ENCODE results near the gene ZSCAN12.
A peak's percentile ranks its signal among the peaks of the same experiment; 100 is the strongest.
"Not testable (repeated sequence)": the region's sequence is repeated elsewhere in the genome, so short reads cannot be mapped to it uniquely, and the experiment has no call there.

ZSCAN12 gene

DNA sequence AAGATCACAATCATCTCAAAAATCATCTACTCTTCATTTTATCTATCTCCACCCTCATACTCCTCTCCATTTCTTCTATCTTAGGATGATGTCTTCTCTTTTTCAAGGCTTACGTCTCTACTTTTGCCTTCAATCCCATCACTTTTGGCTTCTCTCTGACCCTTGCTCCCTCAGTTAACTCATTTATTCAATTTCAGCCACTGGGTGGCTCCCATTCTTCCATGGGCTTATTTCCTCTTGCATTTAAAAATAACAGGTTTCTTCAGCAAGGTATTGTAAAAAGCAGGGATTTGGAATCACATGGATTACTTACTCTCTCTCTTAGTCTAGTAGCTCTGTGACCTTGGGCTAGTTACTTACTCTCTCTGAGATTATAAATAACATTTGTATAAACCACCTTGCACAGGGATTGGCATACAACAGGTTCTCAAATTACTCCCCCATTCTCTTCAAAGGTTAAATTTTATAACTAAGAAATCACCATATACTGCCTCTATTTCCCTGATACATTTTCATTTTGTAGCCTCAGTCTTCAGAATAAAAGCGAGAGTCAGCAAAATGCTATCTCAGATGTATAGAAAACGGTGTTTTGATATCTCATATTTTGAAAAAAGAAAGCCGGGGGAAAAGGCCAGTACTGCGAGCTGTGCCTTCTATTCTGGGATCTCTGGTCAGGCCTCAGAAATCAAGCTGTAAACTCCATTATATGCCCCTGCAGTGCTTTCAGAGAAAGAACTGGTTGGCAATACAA, 5.5 kb downstream of the ZSCAN12 start:
- peak; percentile 50 for DNase-seq

DNA sequence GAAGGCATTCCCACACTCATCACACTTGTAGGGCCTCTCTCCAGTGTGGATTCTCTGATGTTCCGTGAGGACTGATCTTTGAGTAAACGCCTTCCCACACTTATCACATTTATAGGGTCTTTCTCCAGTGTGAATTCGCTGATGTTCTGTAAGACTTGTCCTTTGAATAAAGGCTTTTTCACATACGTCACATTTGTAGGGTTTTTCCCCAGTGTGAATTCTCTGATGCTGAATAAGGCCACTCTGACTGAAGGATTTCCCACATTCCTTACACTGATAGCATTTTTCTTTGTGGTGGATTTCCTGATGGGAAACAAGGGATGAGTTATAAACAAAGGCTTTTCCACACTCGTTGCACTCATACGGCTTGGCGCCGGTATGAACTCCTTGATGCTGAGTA, 8.9 kb downstream of the ZSCAN12 start:
- no peak for DNase-seq

DNA sequence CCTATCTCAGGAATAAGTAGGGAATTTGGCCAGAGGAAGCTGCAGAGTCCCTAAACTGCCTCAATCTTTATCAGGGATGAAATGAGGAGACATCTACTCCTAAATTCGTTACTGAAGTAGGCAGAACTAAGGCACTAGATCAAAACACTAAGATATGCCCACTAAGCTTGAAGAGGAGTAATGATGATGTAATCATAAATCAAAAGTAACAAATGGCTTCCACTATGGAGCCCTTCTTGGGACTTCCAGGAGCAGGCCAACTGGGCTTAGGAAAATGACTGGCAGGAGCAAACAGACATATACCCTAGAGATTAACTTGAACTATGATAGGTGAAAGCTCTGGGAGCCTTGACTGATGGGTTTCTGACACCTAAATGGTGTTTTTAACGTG, 15.4 kb downstream of the ZSCAN12 start:
- DNase-seq, result peak; percentile 49

DNA sequence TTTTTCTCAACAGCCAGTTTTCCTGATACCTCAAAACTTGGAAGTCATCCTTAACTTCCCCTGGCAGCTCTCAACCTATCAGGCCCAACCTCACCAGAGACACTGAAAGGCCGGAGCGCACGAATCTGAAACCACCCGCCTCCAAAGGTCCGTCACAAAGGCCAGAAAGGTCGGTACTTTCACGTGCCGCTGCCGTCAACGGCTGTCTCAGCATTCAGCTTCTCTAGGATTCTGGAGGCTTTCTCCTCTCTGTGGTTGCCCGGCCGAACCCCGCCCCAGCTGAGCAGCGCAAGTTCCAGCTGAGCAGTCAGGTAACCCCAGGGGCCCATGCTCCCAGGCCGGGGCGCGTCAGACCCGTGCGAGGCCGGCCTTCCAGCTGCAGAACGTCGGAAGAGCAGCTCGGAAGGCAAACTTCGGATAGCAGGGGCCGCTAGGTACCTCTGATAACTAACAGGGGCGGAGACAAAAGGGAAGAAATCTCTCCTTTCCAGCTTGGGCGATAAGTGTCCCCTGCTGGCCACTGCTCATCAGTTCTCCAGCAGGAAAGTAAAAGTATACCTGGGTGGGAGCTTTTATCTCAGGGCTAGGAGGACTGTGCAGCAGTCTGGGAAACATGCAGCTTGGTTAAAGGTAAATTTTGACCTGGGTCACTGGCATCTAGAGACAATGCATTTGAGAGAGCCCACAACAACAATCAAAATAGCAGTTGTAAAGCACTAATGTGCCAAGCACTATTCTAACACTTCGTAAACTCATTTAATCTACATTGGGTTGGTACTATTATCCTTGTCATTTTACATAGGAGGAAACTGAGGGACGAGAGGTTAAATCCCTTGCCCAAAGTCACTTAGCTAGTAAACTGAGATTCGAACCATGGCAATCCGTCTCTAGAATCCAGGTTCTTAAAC, 16.1 kb downstream of the ZSCAN12 start:
- DNase-seq, result peak; percentile 98

DNA sequence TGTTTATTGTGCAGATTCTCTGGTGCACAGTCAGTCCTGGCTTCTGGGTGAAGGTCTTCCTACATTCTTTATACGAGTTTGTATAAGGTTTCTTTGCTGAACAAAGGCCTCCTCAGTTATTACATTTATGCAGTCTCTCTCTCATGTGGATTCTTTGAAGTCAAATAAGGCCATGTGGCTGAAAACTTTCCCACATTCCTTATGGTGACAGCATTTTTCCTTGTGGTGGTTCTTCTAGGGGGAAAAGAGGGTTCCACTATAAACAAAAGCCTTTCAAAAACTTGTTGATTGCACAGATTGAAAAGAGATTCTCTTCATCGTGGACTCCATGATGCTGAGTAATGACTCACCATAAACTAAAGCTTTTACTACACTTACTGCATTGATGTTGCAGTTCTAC, 19.2 kb downstream of the ZSCAN12 start:
- DNase-seq, result no peak

GRCh38 chr6:28378644-28379043, 20.9 kb downstream of the ZSCAN12 start:
- no peak for DNase-seq

DNA sequence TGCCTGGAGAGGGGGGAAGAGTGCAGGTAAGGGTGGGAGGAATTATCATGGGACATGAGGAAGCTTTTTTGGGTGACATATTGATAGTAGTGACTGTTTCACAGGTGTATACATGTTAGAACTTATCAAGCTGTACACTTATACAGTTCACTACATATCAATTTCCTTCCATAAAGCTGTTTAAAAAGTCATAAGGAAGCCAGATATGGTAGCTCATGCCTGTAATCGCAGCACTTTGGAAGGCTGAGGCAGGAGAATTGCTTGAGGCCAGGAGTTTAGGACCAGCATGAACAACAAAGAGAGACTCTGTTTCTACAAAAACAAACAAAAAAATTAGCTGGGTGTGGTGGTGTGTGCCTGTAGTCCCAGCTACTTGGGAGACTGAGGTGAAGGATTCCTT, 21.7 kb downstream of the ZSCAN12 start:
- no peak for DNase-seq

GRCh38 chr6:28373925-28374324, 25.6 kb downstream of the ZSCAN12 start:
- DNase-seq, result no peak

DNA sequence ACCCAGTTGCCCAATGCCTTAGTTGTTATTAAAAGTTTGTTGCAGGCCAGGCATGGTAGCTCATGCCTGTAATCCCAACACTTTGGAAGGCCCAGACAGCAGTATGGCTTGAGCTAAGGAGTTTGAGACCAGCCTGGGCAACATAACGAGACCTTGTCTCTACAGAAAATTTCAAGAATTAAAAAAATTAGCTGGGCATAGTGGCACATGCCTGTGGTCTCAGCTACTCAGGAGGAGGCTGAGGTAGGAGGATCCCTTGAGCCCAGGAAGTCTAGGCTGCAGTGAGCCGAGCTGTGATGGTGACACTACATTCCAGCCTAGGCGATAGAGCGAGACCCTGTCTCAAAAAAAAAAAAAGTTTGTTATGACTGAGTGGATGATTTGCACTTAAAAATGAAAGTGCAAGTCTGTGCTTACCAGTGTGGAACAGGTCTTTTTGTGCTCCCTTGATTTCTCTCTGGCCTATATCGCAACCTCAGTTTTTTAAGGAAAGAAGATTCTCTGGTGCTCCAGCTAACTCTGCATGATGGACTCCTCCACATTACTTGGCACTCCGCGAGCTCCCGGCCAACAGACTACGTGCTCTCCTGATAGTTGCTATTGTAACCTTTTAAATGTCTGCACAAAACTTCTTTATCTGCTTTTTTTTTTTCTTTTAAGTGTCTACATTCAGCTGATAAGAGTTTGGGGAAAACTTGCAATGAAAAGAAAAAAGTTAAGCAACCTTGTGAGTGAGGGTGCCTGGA, 27.7 kb downstream of the ZSCAN12 start:
- DNase-seq, result peak; percentile 83

GRCh38 chr6:28371280-28371679, 28.3 kb downstream of the ZSCAN12 start:
- no peak for DNase-seq

- DNase-seq, result peak; percentile 29
Observed at GRCh38 chr6:28370440-28370839, 29.1 kb downstream of the ZSCAN12 start.

- DNase-seq, result no peak
Observed at GRCh38 chr6:28369463-28369862, 30.1 kb downstream of the ZSCAN12 start.

DNA sequence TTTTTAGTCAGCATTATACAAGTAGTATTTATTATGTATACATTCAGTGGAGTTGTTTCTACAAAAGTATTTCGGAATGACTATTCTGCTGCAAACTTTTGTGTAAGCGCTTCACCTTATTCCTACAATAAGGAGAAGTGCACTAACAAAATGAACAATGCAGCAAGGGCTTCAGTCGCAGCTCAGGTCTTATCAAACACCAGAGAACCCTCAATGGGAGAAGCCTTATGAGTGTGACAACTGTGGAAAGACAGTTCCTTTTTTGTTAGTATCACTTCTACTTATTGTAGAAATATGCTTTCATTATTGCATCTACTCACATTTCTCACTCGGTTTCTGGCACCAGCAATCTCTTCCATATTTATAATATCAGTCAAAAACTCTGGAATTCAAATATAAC, 31.0 kb downstream of the ZSCAN12 start:
- peak; percentile 70 for DNase-seq

- DNase-seq, result not testable (repeated sequence)
Observed at GRCh38 chr6:28365590-28365989, 34.0 kb downstream of the ZSCAN12 start.

- no peak for DNase-seq
Observed at GRCh38 chr6:28360961-28361360, 38.6 kb downstream of the ZSCAN12 start.

- DNase-seq, result not testable (repeated sequence)
Observed at GRCh38 chr6:28359562-28359961, 40.0 kb downstream of the ZSCAN12 start.

DNA sequence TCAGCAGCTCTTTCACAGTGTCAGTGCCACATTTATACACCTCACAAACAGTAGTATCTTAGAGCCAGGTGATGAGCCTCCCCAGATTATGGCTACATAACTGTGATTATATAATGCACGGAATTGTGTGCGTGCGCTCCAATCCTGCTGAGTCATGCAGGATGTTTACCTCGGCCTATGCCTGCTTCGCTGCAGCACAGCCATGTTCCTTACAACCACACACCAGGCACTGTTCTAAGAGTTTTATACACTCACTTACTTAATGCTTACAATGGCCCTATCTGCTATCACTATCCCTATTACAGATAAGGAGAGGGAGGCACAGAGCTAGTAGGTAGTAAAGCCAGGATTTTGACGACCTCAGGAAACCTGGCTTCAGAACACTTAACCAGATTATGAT, 42.5 kb downstream of the ZSCAN12 start:
- no peak for DNase-seq

- DNase-seq, result no peak
Observed at GRCh38 chr6:28356666-28357020, 42.9 kb downstream of the ZSCAN12 start.

GRCh38 chr6:28355743-28356665, 43.5 kb downstream of the ZSCAN12 start:
- peak; percentile 96 for DNase-seq

DNA sequence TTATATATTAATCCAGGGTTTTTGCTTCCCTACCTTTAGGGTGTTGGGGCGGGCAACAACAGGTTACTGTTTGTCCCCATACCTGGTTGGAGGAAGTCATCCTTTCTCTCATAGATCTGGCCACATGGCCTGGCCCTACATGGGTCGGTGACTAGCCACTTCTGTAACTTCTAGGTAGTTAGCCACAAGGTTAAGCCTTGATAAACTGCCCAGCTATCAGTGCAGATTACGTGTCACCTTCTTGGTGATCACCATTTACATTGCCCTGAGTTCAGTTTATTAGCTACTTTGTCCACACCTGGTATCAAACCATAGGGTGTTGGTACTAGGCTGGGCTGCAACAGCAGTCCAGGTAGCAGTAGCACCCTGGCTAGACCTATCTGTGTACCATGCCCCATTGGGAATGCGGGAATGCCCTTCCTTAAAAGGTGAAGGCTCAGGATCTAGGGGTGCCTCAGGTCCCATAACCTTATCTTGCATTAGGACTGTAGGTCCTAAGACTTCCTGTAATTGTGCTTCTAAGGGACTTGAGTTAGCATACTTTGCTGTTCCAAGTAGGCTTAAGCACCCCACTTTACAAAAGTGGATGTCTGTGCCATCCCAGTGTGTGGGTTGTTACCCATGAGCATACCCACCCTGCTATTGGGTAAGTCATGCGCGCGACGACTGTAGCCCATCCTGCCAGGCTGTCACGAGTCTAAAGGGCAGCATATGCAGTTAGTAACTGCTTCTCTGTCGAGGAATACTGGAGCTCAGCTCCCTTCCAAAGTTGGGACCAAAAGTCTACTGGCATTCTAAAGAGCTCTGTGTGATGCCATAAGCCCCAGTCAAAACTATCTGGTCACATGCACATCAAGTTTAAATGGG, 44.6 kb downstream of the ZSCAN12 start:
- peak; percentile 58 for DNase-seq

DNA sequence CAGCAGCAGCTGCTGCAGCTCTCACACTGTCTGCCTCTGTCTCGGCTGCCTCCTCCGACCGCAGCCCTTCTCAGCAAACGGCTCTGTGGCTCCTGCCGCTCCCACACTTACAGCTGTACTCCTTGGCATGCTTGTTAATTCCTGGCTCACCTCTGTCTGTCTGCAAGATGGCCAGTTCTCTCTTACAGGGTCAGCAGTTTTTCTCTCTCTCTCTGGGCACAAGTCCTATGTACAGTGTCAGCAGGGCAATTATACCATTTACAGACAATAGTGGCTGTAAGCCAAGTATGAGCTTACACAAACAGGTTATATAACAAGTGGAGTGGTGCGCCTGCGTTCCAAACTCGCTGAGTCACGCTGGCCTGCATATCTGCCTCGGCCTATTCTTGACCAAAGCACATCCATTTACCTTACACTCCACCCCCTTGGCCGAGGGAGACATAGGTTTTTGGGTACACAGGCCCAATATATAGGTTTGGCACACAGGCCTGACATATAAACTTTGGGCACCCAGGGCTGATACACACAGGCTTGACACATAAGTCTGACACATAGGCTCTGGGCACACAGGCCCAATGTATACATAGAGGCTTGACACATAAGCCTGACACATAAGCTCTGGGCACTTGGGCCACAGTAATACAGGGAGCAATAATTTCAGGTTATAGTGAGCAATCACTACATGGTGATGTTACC, 45.4 kb downstream of the ZSCAN12 start:
- DNase-seq, result peak; percentile 43
